HG03060 (cell line): Measurements from ENCODE around the gene RPL22.
A peak's percentile ranks its signal among the peaks of the same experiment; 100 is the strongest.

Source experiments
- ATAC-seq: cut with Tn5 transposase; IDR thresholded peaks from one replicate; pipeline ENCODE4 v1.9.1; 2021; ENCODE audit warnings: low read depth, moderate number of reproducible peaks; ENCODE audit not compliant: unreplicated experiment

Gene RPL22

GRCh38 chr1:6199298-6200187 is at the start of gene RPL22:
Gene RPL22 (minus strand): TSS chr1:6199595. CDS start chr1:6199573, 22 bp downstream.
- ATAC-seq: peak; percentile 94

- no peak for ATAC-seq
These were observed 48.9 kb upstream of the RPL22 start for GRCh38 chr1:6248161-6248776.

GRCh38 chr1:6247651-6248050 is 48.3 kb upstream of the RPL22 start:
- no peak for ATAC-seq

GRCh38 chr1:6246497-6247467 is 47.4 kb upstream of the RPL22 start:
- no peak for ATAC-seq

- ATAC-seq: no peak
These were observed 46.6 kb upstream of the RPL22 start for GRCh38 chr1:6245869-6246496.

GRCh38 chr1:6245086-6245868 is 45.9 kb upstream of the RPL22 start:
- ATAC-seq: no peak

GRCh38 chr1:6244401-6245049 is 45.1 kb upstream of the RPL22 start:
- no peak for ATAC-seq

- ATAC-seq: no peak
These were observed 44.6 kb upstream of the RPL22 start, which contains the start of gene HES3 for GRCh38 chr1:6243993-6244392. Gene HES3 (plus strand): TSS chr1:6244179. CDS start chr1:6244366, 187 bp downstream.

- no peak for ATAC-seq
These were observed 43.8 kb upstream of the RPL22 start for GRCh38 chr1:6243053-6243834.

GRCh38 chr1:6241887-6242740 is 42.7 kb upstream of the RPL22 start:
- no peak for ATAC-seq

GRCh38 chr1:6241107-6241886 is 41.9 kb upstream of the RPL22 start:
- no peak for ATAC-seq

GRCh38 chr1:6239950-6240768 is 40.8 kb upstream of the RPL22 start:
- no peak for ATAC-seq

- ATAC-seq: no peak
These were observed 39.9 kb upstream of the RPL22 start for GRCh38 chr1:6239213-6239752.

- no peak for ATAC-seq
These were observed 37.7 kb upstream of the RPL22 start for GRCh38 chr1:6237093-6237492.

GRCh38 chr1:6235296-6235677 is 35.9 kb upstream of the RPL22 start:
- ATAC-seq: peak; percentile 9
